ENCODE data around the gene C4B.
"Not testable (repeated sequence)": the region's sequence is repeated elsewhere in the genome, so short reads cannot be mapped to it uniquely, and the experiment has no call there.

C4B gene

DNA sequence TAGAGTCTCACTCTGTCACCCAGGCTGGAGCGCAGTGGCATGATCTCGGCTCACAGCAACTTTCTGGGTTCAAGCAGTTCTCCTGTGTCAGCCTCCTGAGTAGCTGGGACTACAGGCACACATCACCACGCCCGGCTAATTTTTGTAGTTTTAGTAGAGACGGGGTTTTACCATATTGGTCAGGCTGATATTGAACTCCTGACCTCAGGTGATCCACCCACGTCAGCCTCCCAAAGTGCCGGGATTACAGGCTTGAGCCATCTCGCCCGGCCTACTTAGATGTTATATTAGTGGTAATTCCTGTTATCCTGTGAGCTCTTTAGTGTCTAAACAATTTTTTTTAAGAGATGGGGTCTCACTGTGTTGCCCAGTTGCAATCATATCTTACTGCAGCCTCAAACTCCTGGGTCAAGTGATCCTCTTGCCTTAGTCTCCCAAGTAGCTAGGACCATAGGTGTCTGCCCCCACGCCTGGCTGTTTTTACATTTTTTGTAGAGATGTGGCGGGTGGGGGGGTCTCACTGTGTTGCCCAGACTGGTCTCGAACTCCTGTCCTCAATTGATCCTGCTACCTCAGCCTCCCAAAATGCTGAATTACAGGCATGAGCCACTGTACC, 36.7 kb upstream of the C4B start:
- no peak for DNase-seq (ENCODE audit: low read depth)
- no peak overlapping the region for H3K4me3 ChIP-seq (ENCODE audit: low read depth, low read length)
- TF ChIP-seq, protein P1, sequence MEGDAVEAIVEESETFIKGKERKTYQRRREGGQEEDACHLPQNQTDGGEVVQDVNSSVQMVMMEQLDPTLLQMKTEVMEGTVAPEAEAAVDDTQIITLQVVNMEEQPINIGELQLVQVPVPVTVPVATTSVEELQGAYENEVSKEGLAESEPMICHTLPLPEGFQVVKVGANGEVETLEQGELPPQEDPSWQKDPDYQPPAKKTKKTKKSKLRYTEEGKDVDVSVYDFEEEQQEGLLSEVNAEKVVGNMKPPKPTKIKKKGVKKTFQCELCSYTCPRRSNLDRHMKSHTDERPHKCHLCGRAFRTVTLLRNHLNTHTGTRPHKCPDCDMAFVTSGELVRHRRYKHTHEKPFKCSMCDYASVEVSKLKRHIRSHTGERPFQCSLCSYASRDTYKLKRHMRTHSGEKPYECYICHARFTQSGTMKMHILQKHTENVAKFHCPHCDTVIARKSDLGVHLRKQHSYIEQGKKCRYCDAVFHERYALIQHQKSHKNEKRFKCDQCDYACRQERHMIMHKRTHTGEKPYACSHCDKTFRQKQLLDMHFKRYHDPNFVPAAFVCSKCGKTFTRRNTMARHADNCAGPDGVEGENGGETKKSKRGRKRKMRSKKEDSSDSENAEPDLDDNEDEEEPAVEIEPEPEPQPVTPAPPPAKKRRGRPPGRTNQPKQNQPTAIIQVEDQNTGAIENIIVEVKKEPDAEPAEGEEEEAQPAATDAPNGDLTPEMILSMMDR (IDR thresholded peaks at IDR 0.05; ENCODE audit: control insufficient read depth, extremely low read depth, insufficient read depth): no peak

DNA sequence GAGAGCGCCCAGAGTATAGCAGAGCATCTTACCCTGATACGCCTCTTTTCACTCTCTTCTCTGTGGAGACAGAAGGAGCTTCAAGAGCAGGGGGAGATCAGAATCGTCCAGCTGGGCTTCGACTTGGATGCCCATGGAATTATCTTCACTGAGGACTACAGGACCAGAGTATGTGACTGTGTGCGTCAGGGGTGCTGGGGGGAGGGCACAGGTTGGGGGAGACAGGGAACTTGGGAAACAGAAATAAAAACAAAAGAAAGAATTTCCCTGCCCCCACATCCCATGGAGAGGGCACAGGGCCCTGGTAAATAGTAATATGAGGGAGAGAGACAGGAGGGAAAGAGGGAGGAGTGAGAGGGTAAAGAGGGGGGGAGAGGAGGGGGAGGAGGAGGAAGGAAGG, 35.8 kb upstream of the C4B start:
- TF ChIP-seq, protein P1 (IDR thresholded peaks at IDR 0.05; ENCODE audit: control insufficient read depth, extremely low read depth, insufficient read depth): no peak
- H3K4me3 ChIP-seq (ENCODE audit: low read depth, low read length): no peak overlapping the region

DNA sequence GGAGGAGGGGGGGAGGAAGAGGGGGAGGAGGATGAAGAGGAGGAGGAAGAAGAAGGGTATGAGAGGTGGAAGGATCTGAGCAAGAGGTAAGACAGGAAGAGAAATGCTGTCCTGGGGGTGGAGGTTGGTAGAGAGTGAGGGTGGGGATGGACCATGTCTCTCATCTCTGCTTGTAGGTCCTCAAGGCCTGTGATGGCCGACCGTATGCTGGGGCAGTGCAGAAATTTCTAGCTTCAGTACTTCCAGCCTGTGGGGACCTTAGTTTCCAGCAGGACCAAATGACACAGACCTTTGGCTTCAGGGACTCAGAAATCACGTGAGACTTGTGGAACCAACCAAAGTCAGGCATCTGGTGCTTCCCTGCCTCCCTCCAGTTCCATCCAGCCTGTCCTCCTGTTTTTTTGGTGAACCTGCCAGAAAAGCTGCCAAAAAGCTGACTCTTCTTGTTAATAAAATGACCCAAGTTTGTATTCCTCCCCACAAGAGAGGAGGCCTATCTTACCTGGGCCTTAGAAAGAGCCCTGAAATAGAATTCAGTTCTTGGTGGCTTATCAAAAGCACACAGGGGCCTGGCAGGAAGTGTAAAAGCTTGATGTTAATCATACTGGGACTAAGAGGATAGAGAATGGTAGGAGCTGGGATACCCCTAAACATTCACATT, 35.2 kb upstream of the C4B start:
- H3K4me3 ChIP-seq (ENCODE audit: low read depth, low read length): no peak overlapping the region
- TF ChIP-seq, protein P1 (IDR thresholded peaks at IDR 0.05; ENCODE audit: control insufficient read depth, extremely low read depth, insufficient read depth): no peak
- no peak for DNase-seq (ENCODE audit: low read depth)

More for the DNA sequence above, 35.8 kb upstream of the C4B start:
- DNase-seq (ENCODE audit: low read depth): no peak

DNA sequence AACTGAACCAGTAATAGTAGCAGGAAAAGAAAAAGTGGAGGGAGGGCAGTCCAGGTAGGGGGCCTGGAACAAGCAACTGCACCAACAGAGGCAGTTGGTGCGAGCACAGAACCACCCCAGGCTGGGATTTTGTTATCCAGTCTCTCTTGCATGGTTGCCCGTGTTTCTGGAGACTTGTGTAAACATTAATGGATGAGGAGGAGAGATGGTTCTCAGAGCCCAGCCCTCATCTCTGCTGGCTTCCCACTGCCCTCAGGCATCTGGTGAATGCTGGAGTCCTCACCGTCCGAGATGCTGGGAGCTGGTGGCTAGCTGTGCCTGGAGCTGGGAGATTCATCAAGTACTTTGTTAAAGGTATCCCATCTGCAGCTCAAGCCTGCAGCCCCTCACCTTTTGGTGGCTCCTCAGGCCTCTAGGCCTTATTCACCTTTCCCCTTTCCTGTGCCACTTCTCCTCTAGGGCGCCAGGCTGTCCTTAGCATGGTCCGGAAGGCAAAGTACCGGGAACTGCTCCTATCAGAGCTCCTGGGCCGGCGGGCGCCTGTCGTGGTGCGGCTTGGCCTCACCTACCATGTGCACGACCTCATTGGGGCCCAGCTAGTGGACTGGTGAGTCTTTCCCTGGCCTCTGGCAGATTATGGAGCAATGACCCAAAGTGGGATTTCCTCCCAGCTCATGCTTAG, 34.3 kb upstream of the C4B start:
- H3K4me3 ChIP-seq (ENCODE audit: low read depth, low read length); DNase-seq (ENCODE audit: low read depth): not testable (repeated sequence)

DNA sequence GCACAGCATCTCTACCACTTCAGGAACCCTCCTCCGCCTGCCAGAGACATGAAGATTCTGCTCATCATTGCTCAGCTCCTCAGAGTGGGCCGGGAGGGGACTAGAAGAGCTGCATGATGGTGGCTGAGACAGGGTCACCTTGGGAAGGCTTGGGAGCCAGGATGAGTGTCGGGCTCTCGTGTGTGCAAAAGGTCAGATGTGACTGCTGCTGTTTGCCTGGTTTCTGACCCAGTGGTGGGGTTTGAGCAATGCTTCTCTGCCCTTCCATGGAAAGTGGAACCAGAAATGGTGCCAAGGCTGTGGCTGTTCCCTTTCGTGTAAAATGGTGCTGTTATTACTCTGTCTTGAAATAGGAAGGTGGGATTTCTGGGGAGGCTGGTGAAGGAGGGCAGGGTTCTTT, 33.6 kb upstream of the C4B start:
- DNase-seq (ENCODE audit: low read depth); H3K4me3 ChIP-seq (ENCODE audit: low read depth, low read length): not testable (repeated sequence)

DNA sequence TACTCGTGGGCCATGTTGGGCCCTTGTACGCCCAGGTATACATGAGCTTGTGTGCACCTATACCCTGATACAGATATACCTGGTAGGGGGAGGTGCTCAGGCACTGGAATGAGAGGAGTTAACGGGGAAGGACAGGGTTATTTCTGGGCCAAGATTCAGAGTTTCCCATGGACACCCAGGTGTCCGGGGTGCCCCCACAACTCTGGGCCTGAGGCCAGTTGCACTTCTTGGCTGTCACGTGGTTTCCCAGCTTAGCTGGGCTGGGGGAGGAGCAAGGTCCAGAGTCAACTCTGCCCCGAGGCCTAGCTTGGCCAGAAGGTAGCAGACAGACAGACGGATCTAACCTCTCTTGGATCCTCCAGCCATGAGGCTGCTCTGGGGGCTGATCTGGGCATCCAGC, 32.9 kb upstream of the C4B start, which contains the start of gene C4A:
C4A (plus strand) TSS at position 314 of the 400 bp plus-strand sequence; CDS start at position 365, 51 bp downstream.
- not testable (repeated sequence) for DNase-seq (ENCODE audit: low read depth); H3K4me3 ChIP-seq (ENCODE audit: low read depth, low read length)

DNA sequence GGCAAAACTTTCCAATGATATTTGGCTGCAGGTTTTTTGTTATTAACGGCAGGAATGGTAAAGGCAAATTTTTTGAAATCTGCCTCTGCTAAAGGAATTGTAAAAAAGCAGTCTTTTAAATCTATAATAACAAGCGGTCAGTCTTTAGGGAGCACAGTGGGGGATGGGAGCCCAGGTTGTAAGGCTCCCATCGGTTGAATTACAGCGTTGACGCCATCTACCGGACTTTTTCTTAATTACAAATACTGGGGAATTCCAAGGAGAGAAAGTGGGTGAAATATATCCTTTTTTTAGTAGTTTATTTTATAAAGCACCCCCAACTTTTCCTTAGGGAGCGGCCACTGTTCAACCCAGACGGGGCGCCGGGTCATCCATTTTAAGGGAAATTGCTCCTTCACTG, 25.2 kb upstream of the C4B start:
- not testable (repeated sequence) for DNase-seq (ENCODE audit: low read depth); H3K4me3 ChIP-seq (ENCODE audit: low read depth, low read length)

DNA sequence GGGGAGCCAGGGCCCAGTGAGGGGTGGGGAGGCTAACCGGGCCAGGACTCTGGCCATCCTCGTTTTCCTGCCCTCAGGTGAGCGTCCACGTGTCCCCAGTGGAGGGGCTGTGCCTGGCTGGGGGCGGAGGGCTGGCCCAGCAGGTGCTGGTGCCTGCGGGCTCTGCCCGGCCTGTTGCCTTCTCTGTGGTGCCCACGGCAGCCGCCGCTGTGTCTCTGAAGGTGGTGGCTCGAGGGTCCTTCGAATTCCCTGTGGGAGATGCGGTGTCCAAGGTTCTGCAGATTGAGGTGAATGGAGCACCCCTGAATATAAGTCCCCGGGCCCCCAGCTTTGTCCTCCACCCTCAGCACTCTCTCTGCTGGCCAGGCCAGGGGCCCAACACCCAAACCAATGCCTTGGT, 20.2 kb upstream of the C4B start:
- DNase-seq (ENCODE audit: low read depth); H3K4me3 ChIP-seq (ENCODE audit: low read depth, low read length): not testable (repeated sequence)

DNA sequence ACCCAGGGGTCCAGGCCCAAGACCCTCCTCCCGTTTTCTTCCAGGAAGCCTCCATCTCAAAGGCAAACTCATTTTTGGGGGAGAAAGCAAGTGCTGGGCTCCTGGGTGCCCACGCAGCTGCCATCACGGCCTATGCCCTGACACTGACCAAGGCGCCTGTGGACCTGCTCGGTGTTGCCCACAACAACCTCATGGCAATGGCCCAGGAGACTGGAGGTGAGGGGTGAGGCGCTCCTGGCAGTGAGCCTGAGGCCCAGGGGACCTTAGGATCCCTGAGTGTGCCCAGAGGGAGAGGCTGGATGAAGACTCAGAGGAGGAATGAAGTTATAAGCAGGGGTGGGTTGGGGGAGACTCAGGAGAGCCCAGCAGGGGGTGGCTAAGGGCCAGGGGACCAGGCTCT, 18.2 kb upstream of the C4B start:
- H3K4me3 ChIP-seq (ENCODE audit: low read depth, low read length); DNase-seq (ENCODE audit: low read depth): not testable (repeated sequence)

DNA sequence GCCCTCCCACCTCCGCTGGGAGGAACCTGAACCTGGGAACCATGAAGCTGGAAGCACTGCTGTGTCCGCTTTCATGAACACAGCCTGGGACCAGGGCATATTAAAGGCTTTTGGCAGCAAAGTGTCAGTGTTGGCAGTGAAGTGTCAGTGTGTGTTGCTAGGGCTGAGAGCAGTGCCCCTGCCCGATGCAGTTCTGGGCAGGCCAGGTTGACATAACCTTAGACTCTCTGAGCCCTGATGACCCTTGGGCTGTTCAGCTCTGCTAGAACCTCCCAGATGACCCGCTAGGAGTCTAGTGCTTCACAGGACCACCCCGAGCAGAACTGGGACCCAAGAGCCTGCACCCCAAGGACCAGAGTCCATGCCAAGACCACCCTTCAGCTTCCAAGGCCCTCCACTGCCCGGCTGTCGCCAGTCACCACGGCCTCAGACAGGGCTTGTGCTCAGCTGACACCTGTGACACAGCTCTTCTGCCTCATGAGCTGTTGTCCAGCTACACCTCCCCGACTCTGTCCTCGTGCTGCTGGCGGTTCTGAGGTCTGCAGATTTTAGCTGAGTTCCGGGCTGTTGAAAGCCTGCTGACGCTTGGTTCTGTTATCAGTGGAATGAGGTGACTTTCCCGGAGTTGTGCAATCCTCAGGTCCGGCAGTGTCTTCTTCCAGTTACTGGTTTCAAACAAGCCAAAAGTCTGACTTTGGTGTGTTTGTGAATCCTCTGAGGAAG, 11.9 kb upstream of the C4B start:
- H3K4me3 ChIP-seq (ENCODE audit: low read depth, low read length); DNase-seq (ENCODE audit: low read depth): not testable (repeated sequence)

DNA sequence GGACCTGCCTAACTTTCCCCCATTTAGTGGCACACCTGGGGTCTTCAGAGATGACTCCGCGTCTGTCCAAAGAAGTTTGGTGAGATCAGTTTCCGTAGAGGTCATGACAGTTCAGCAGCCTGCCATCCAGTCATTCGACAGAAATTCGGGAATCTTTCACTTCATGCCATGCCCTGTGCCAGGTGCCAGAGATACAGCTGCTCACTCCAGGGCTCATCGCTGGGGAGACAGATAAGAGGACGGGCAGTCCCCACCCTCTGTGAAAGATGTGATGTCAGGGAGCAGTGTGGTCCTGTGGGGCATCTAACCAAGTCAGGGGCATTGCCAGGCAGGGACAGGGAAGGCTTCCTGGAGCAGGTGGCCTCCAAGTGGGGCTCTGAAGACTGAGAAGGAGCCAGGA, 11.3 kb upstream of the C4B start:
- DNase-seq (ENCODE audit: low read depth); H3K4me3 ChIP-seq (ENCODE audit: low read depth, low read length): not testable (repeated sequence)

DNA sequence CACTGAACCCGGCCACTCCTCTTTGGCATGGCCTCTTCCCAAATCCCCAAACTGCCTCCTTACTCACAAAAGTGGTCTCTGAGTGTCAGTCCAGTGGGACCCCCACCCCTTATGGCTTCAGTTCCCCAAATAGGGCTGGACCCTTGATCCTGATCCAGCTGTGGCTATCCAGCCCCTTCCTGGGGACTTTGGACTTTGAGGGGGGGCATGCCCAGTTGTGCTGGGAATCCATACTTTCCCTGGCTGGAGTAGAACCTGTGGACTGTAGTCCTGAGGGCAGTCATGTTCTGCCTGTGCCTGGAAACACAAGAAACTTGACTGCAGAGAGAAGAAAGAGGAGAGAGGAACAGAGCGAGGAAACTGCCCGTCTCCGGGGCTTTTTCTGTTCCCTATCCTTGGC, 10.2 kb upstream of the C4B start:
- not testable (repeated sequence) for DNase-seq (ENCODE audit: low read depth); H3K4me3 ChIP-seq (ENCODE audit: low read depth, low read length)

DNA sequence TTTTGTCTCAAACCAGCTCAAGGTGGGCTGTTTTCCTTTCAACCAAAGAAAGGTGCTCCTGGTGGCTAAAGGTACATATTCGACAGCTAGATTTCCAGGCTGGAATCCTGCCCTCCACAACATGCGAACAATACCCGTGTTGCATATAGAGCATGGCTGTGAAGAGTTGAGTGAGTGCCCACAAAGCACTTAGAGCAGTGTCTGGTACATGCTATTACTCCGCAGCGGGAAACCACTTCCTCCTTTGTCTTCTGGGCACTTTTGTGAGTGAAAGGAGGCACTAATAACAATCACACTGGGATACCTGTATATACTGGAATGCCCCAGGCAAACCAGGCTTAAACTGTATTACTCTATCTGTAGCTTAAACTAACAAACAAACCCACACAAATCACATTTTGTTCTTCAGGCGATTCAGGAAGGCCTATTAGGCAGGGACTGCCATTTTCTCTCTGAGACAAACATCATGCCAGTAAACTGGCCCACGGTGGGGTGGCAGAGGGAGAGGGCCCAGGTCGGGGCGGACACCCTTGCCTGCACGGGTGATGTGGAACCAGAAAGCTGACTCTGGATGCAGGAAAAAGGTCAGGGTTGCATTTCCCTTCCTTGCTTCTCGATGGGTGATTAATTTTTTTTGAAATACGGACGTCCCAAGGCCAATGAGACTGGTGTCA, 9.6 kb upstream of the C4B start:
- not testable (repeated sequence) for H3K4me3 ChIP-seq (ENCODE audit: low read depth, low read length); DNase-seq (ENCODE audit: low read depth)

DNA sequence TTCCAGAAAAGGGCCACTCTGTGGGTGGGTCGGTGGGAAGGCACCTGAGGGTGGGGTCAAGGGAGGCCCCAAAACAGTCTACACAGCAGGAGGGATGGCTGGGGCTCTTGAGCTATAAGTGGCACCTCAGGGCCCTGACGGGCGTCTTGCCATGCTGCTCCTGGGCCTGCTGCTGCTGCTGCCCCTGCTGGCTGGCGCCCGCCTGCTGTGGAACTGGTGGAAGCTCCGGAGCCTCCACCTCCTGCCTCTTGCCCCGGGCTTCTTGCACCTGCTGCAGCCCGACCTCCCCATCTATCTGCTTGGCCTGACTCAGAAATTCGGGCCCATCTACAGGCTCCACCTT, 9.1 kb upstream of the C4B start:
- not testable (repeated sequence) for DNase-seq (ENCODE audit: low read depth); H3K4me3 ChIP-seq (ENCODE audit: low read depth, low read length)
